Mammary epithelial cell (primary cell): ENCODE measurements around the gene RBP3.

ENCODE experiments used
- CTCF ChIP-seq, 2 donors: IDR thresholded peaks in 1 of 2; conservative IDR thresholded peaks in 1 of 2; 2 replicates each; pipeline ENCODE4 v1.5.1; 2011 to 2012; ENCODE audit warnings: inconsistent platforms in 2 of 2, low read length in 2 of 2, mild to moderate bottlenecking in 2 of 2, control low read depth in 1 of 2, low read depth in 1 of 2; ENCODE audit not compliant: insufficient read depth in 1 of 2; ENCODE audit errors: extremely low read depth in 1 of 2
- EZH2 ChIP-seq: IDR thresholded peaks from 2 replicates; pipeline ENCODE4 v1.6.1; 2012; ENCODE audit warnings: low read length, inconsistent platforms, borderline replicate concordance

GRCh38 chr10:47370015-47370767 is 22.0 kb downstream of the RBP3 start:
- no peak for TF ChIP-seq CTCF (conservative IDR thresholded peaks at IDR 0.05 in 1 of 2, IDR thresholded peaks at IDR 0.05 in 1 of 2; ENCODE audit: extremely low read depth in 1 of 2, insufficient read depth in 1 of 2, low read depth in 1 of 2, low read length in 2 of 2)
- no peak for TF ChIP-seq EZH2
